Karpas-422 (cell line): ENCODE results near the gene TENM4. TPM values are rescaled to one million over a fixed set of nuclear protein-coding genes. Genes with fewer than 3 reads are reported as not detected.

Experiments used
- DNase-seq: peaks from one replicate; pipeline ENCODE4 v3.0.0-alpha.2; 2015
- H2AFZ ChIP-seq: fragments of 200-600 bp; sonication (generic); 2 replicates; pipeline ENCODE4 v1.6.1; 2014; ENCODE audit warnings: antibody characterized with exemption, low read length, mixed read lengths
- H3K27ac ChIP-seq: fragments of 200-600 bp; sonication (generic); 2 replicates; pipeline ENCODE4 v1.5.1; 2014; ENCODE audit warnings: mild to moderate bottlenecking, low read length, moderate library complexity
- H3K27me3 ChIP-seq: fragments of 200-600 bp; sonication (generic); 2 replicates; pipeline ENCODE4 v1.6.1; 2014; ENCODE audit warnings: low read length, mixed read lengths
- H3K36me3 ChIP-seq: fragments of 200-600 bp; sonication (generic); 2 replicates; pipeline ENCODE4 v1.6.1; 2014; ENCODE audit warnings: low read length, mixed read lengths; ENCODE audit not compliant: insufficient read depth
- H3K4me1 ChIP-seq: fragments of 200-600 bp; sonication (generic); 2 replicates; pipeline ENCODE4 v1.6.1; 2014; ENCODE audit warnings: mild to moderate bottlenecking, low read length, mixed read lengths
- H3K4me2 ChIP-seq: fragments of 200-600 bp; sonication (generic); 2 replicates; pipeline ENCODE4 v1.6.1; 2014; ENCODE audit warnings: low read length, low read depth, mild to moderate bottlenecking; ENCODE audit not compliant: poor library complexity, severe bottlenecking
- H3K4me3 ChIP-seq: fragments of 200-600 bp; sonication (generic); 2 replicates; pipeline ENCODE4 v1.5.1; 2014; ENCODE audit warnings: mild to moderate bottlenecking, antibody characterized with exemption, low read length, mixed read lengths
- H3K79me2 ChIP-seq: fragments of 200-600 bp; sonication (generic); 2 replicates; pipeline ENCODE4 v1.6.1; 2014; ENCODE audit warnings: mild to moderate bottlenecking, low read length, mixed read lengths
- H3K9ac ChIP-seq: fragments of 200-600 bp; sonication (generic); 2 replicates; pipeline ENCODE4 v1.6.0; 2014; ENCODE audit warnings: low read length
- H3K9me2 ChIP-seq: fragments of 200-600 bp; sonication (generic), shearing (Covaris generic); replicated peaks from 2 replicates; pipeline ENCODE4 v1.6.0; 2014; ENCODE audit warnings: mild to moderate bottlenecking, low read length, moderate library complexity; ENCODE audit not compliant: insufficient read depth
- H3K9me3 ChIP-seq: fragments of 300-700, 200-600 bp; sonication (generic); 2 replicates; pipeline ENCODE4 v1.6.1; 2014; ENCODE audit warnings: low read length, mixed read lengths
- H4K20me1 ChIP-seq: fragments of 200-600 bp; sonication (generic); 2 replicates; pipeline ENCODE4 v1.6.1; 2014; ENCODE audit warnings: mild to moderate bottlenecking, antibody characterized with exemption, low read length, low read depth; ENCODE audit not compliant: insufficient read depth
- total RNA-seq: library from RNA; depleted of rRNA; stranded (reverse); fragments of >200 nt; shearing (Covaris generic); gene quantifications from 2 replicates; pipeline ENCODE4 v1.2.3, GENCODE V29; 2014; ENCODE audit warnings: low replicate concordance

The TENM4 gene
- total RNA-seq, 1 experiment from 2014 or later, result not detected

GRCh38 chr11:79244798-79245197, 196.0 kb downstream of the TENM4 start:
- no peaks in the 10 kb centered on the region for H3K9me2 ChIP-seq
- no peak overlapping the region for H3K4me2 ChIP-seq
- no peaks in the 10 kb centered on the region for H4K20me1 ChIP-seq
- no peak overlapping the region for H3K9ac ChIP-seq
- no peak overlapping the region for H3K27ac ChIP-seq
- no peaks in the 10 kb centered on the region for H3K4me1 ChIP-seq
- H3K27me3 ChIP-seq, result no peaks in the 10 kb centered on the region
- H2AFZ ChIP-seq, result no peak overlapping the region
- H3K4me3 ChIP-seq, result no peak overlapping the region
- H3K36me3 ChIP-seq, result no peaks in the 10 kb centered on the region
- H3K79me2 ChIP-seq, result no peaks in the 10 kb centered on the region
- no peaks in the 10 kb centered on the region for H3K9me3 ChIP-seq
- no peak for DNase-seq

GRCh38 chr11:79244241-79244772, 196.5 kb downstream of the TENM4 start:
- DNase-seq, result no peak
- Histone ChIP-seq H3K9ac (no peak overlapping the region), H3K9me3 (no peaks in the 10 kb centered on the region), H3K9me2 (no peaks in the 10 kb centered on the region), H4K20me1 (no peaks in the 10 kb centered on the region), H3K27ac (no peak overlapping the region), H3K27me3 (no peaks in the 10 kb centered on the region), H3K4me1 (no peaks in the 10 kb centered on the region), H2AFZ (no peak overlapping the region), H3K36me3 (no peaks in the 10 kb centered on the region), H3K4me2 (no peak overlapping the region), H3K79me2 (no peaks in the 10 kb centered on the region), H3K4me3 (no peak overlapping the region)

GRCh38 chr11:79243422-79244210, 197.2 kb downstream of the TENM4 start:
- Histone ChIP-seq H3K36me3 (no peaks in the 10 kb centered on the region), H3K27me3 (no peaks in the 10 kb centered on the region), H2AFZ (no peak overlapping the region), H3K4me3 (no peak overlapping the region), H3K9me3 (no peaks in the 10 kb centered on the region), H4K20me1 (no peaks in the 10 kb centered on the region), H3K79me2 (no peaks in the 10 kb centered on the region), H3K27ac (no peak overlapping the region), H3K9me2 (no peaks in the 10 kb centered on the region), H3K4me1 (no peaks in the 10 kb centered on the region), H3K9ac (no peak overlapping the region), H3K4me2 (no peak overlapping the region)
- DNase-seq, result no peak

GRCh38 chr11:79242616-79243015, 198.2 kb downstream of the TENM4 start:
- no peak overlapping the region for H3K27ac ChIP-seq
- H3K4me3 ChIP-seq, result no peak overlapping the region
- no peaks in the 10 kb centered on the region for H3K36me3 ChIP-seq
- H3K4me1 ChIP-seq, result no peaks in the 10 kb centered on the region
- no peaks in the 10 kb centered on the region for H4K20me1 ChIP-seq
- H3K4me2 ChIP-seq, result no peak overlapping the region
- H3K9ac ChIP-seq, result no peak overlapping the region
- no peak overlapping the region for H2AFZ ChIP-seq
- H3K9me3 ChIP-seq, result no peaks in the 10 kb centered on the region
- H3K9me2 ChIP-seq, result no peaks in the 10 kb centered on the region
- no peak for DNase-seq
- H3K27me3 ChIP-seq, result no peaks in the 10 kb centered on the region
- no peaks in the 10 kb centered on the region for H3K79me2 ChIP-seq

- Histone ChIP-seq H3K4me3 (no peak overlapping the region), H3K4me1 (no peaks in the 10 kb centered on the region), H3K9me3 (no peaks in the 10 kb centered on the region), H3K9ac (no peak overlapping the region), H2AFZ (no peak overlapping the region), H3K79me2 (no peaks in the 10 kb centered on the region), H3K9me2 (no peaks in the 10 kb centered on the region), H3K36me3 (no peaks in the 10 kb centered on the region), H4K20me1 (no peaks in the 10 kb centered on the region), H3K27me3 (no peaks in the 10 kb centered on the region), H3K27ac (no peak overlapping the region), H3K4me2 (no peak overlapping the region)
- DNase-seq, result no peak
Measured at GRCh38 chr11:79241852-79242241, 199.0 kb downstream of the TENM4 start.

- Histone ChIP-seq H3K4me1 (no peaks in the 10 kb centered on the region), H3K4me2 (no peak overlapping the region)
Measured at GRCh38 chr11:79241205-79241851, 199.5 kb downstream of the TENM4 start.

GRCh38 chr11:79237703-79238102, 203.1 kb downstream of the TENM4 start:
- Histone ChIP-seq H3K27me3 (no peaks in the 10 kb centered on the region), H3K9ac (no peak overlapping the region), H3K4me1 (no peaks in the 10 kb centered on the region)

More at GRCh38 chr11:79241205-79241851, 199.5 kb downstream of the TENM4 start:
- no peak overlapping the region for H2AFZ ChIP-seq
- no peaks in the 10 kb centered on the region for H3K9me3 ChIP-seq
- H3K9ac ChIP-seq, result no peak overlapping the region
- no peaks in the 10 kb centered on the region for H3K9me2 ChIP-seq
- no peaks in the 10 kb centered on the region for H3K36me3 ChIP-seq
- no peaks in the 10 kb centered on the region for H3K27me3 ChIP-seq
- H3K27ac ChIP-seq, result no peak overlapping the region
- no peak overlapping the region for H3K4me3 ChIP-seq
- H4K20me1 ChIP-seq, result no peaks in the 10 kb centered on the region
- DNase-seq, result no peak
- H3K79me2 ChIP-seq, result no peaks in the 10 kb centered on the region

GRCh38 chr11:79237091-79237490, 203.7 kb downstream of the TENM4 start:
- Histone ChIP-seq H3K27me3 (no peaks in the 10 kb centered on the region), H3K9me2 (no peaks in the 10 kb centered on the region), H3K4me2 (no peak overlapping the region), H3K9me3 (no peaks in the 10 kb centered on the region), H4K20me1 (no peaks in the 10 kb centered on the region), H3K4me1 (no peaks in the 10 kb centered on the region), H3K79me2 (no peaks in the 10 kb centered on the region), H3K36me3 (no peaks in the 10 kb centered on the region), H3K4me3 (no peak overlapping the region), H3K9ac (no peak overlapping the region), H2AFZ (no peak overlapping the region), H3K27ac (no peak overlapping the region)
- no peak for DNase-seq

More at GRCh38 chr11:79237703-79238102, 203.1 kb downstream of the TENM4 start:
- H2AFZ ChIP-seq, result no peak overlapping the region
- no peaks in the 10 kb centered on the region for H3K36me3 ChIP-seq
- H3K9me2 ChIP-seq, result no peaks in the 10 kb centered on the region
- no peak overlapping the region for H3K27ac ChIP-seq
- no peaks in the 10 kb centered on the region for H4K20me1 ChIP-seq
- DNase-seq, result no peak
- no peak overlapping the region for H3K4me3 ChIP-seq
- no peak overlapping the region for H3K4me2 ChIP-seq
- H3K79me2 ChIP-seq, result no peaks in the 10 kb centered on the region
- H3K9me3 ChIP-seq, result no peaks in the 10 kb centered on the region
